Stimulated activated CD4-positive, alpha-beta T cell treated with anti-CD3 and anti-CD28 coated beads, Interleukin-2, amount 100 ng/mL, for 4 hours (primary cell): Measurements from ENCODE around the gene HCN2.
A peak's percentile ranks its signal among the peaks of the same experiment; 100 is the strongest.

Experiments
- DNase-seq: peaks from one replicate; pipeline ENCODE4 v3.0.0-alpha.2; 2020; ENCODE audit warnings: low read depth

HCN2 gene

GRCh38 chr19:656751-657559 is 67.3 kb downstream of the HCN2 start:
- no peak for DNase-seq

GRCh38 chr19:657611-658010 is 67.9 kb downstream of the HCN2 start:
- no peak for DNase-seq

- DNase-seq, result no peak
These were observed 68.6 kb downstream of the HCN2 start for GRCh38 chr19:658059-658839.

GRCh38 chr19:658916-659839 is 69.5 kb downstream of the HCN2 start:
- no peak for DNase-seq

- DNase-seq, result no peak
These were observed 71.2 kb downstream of the HCN2 start for GRCh38 chr19:660793-661426.

- DNase-seq, result peak; percentile 45
These were observed 71.9 kb downstream of the HCN2 start for GRCh38 chr19:661427-662196.

- peak; percentile 75 for DNase-seq
These were observed 72.7 kb downstream of the HCN2 start for GRCh38 chr19:662207-662961.

GRCh38 chr19:662962-663681 is 73.4 kb downstream of the HCN2 start, which contains the start of gene RNF126:
TSS of gene RNF126 (minus strand) at chr19:663214. CDS start at chr19:663121, 93 bp downstream.
- DNase-seq, result peak; percentile 91

- DNase-seq, result no peak
These were observed 74.0 kb downstream of the HCN2 start for GRCh38 chr19:663682-664117.

- peak; percentile 76 for DNase-seq
These were observed 75.3 kb downstream of the HCN2 start for GRCh38 chr19:664913-665443.
